Measurements from ENCODE around the gene SH2B2.
A peak's percentile ranks its signal among the peaks of the same experiment; 100 is the strongest.

The SH2B2 gene

GRCh38 chr7:102268635-102269034 is 18.0 kb upstream of the SH2B2 start:
- DNase-seq = no peak

- DNase-seq = no peak
Observed at GRCh38 chr7:102270178-102270887, 16.3 kb upstream of the SH2B2 start.

GRCh38 chr7:102271158-102271798 is 15.4 kb upstream of the SH2B2 start:
- no peak for DNase-seq

GRCh38 chr7:102272075-102272916 is 14.4 kb upstream of the SH2B2 start:
- DNase-seq = peak; percentile 65

- no peak for DNase-seq
Observed at GRCh38 chr7:102272917-102273748, 13.5 kb upstream of the SH2B2 start.

- DNase-seq = no peak
Observed at GRCh38 chr7:102273749-102274712, 12.6 kb upstream of the SH2B2 start.

- no peak for DNase-seq
Observed at GRCh38 chr7:102275123-102275703, 11.5 kb upstream of the SH2B2 start.

- no peak for DNase-seq
Observed at GRCh38 chr7:102277901-102278300, 8.8 kb upstream of the SH2B2 start.

- DNase-seq = peak; percentile 68
Observed at GRCh38 chr7:102279537-102280400, 6.9 kb upstream of the SH2B2 start.

GRCh38 chr7:102280521-102280920 is 6.1 kb upstream of the SH2B2 start:
- no peak for DNase-seq

- no peak for DNase-seq
Observed at GRCh38 chr7:102281785-102282184, 4.9 kb upstream of the SH2B2 start.

GRCh38 chr7:102282465-102283362 is 4.0 kb upstream of the SH2B2 start:
- DNase-seq = no peak

GRCh38 chr7:102283477-102284189 is 3.0 kb upstream of the SH2B2 start:
- no peak for DNase-seq

- DNase-seq = peak; percentile 55
Observed at GRCh38 chr7:102284399-102284798, 2.3 kb upstream of the SH2B2 start.

GRCh38 chr7:102284891-102285539 is 1.7 kb upstream of the SH2B2 start:
- DNase-seq = peak; percentile 13

GRCh38 chr7:102285540-102286236 is 980 bp upstream of the SH2B2 start:
- DNase-seq = no peak
